Endodermal cell (in vitro differentiated cells): Measurements from ENCODE around the gene TBX1. TPM values are rescaled to one million over a fixed set of nuclear protein-coding genes. Genes with fewer than 3 reads are reported as not detected.

Experiments used
- DNase-seq: peaks from one replicate; pipeline ENCODE4 v3.0.0-alpha.2; 2017
- H3K27ac ChIP-seq: 2 replicates; pipeline ENCODE4 v1.5.1; 2013; ENCODE audit warnings: mild to moderate bottlenecking, low read depth, low read length, moderate library complexity
- H3K27me3 ChIP-seq: 2 replicates; pipeline ENCODE4 v1.6.1; 2013; ENCODE audit warnings: mild to moderate bottlenecking, low read length, moderate library complexity; ENCODE audit not compliant: insufficient read depth, control insufficient read depth, poor library complexity, severe bottlenecking
- H3K36me3 ChIP-seq: 2 replicates; pipeline ENCODE4 v1.7.0; 2013; ENCODE audit warnings: mild to moderate bottlenecking, low read length, moderate library complexity; ENCODE audit not compliant: control insufficient read depth, insufficient read depth
- H3K4me1 ChIP-seq: one replicate; pipeline ENCODE4 v1.7.0; 2013; ENCODE audit warnings: low read length; ENCODE audit not compliant: control insufficient read depth, insufficient read depth
- H3K4me3 ChIP-seq: 2 replicates; pipeline ENCODE4 v1.5.1; 2013; ENCODE audit warnings: mild to moderate bottlenecking, low read length, moderate library complexity
- H3K9ac ChIP-seq: 2 replicates; pipeline ENCODE4 v1.6.1; 2013; ENCODE audit warnings: mild to moderate bottlenecking, low read length, moderate library complexity; ENCODE audit not compliant: poor library complexity, severe bottlenecking; ENCODE audit errors: extremely low read depth
- H3K9me3 ChIP-seq: 2 replicates; pipeline ENCODE4 v1.6.1; 2013; ENCODE audit warnings: mild to moderate bottlenecking, low read length, moderate library complexity; ENCODE audit not compliant: control insufficient read depth
- H3K27ac Mint-ChIP-seq: 2 replicates; pipeline ENCODE4 v1.8.0; 2020; ENCODE audit warnings: mixed read lengths
- H3K27me3 Mint-ChIP-seq: 2 replicates; pipeline ENCODE4 v1.8.0; 2021; ENCODE audit warnings: mild to moderate bottlenecking, mixed read lengths; ENCODE audit not compliant: insufficient read depth
- H3K36me3 Mint-ChIP-seq: 2 replicates; pipeline ENCODE4 v1.8.0; 2020; ENCODE audit warnings: low read depth, mixed read lengths
- H3K4me1 Mint-ChIP-seq: 2 replicates; pipeline ENCODE4 v1.8.0; 2020; ENCODE audit warnings: mixed read lengths
- H3K4me3 Mint-ChIP-seq: 2 replicates; pipeline ENCODE4 v1.8.0; 2020; ENCODE audit warnings: mild to moderate bottlenecking, moderate library complexity, mixed read lengths
- H3K9me3 Mint-ChIP-seq: 2 replicates; pipeline ENCODE4 v1.8.0; 2020; ENCODE audit warnings: mild to moderate bottlenecking, mixed read lengths
- CTCF ChIP-seq: fragments of 200-600 bp; sonication (generic); conservative IDR thresholded peaks from 2 replicates; pipeline ENCODE4 v1.5.0; 2021; ENCODE audit warnings: antibody characterized with exemption, mild to moderate bottlenecking
- WGBS, 2 experiments: methylation state at CpG; one replicate each; pipeline versions ENCODE4 v1.1.5 to v1.1.7; 2013; ENCODE audit warnings: missing lambda C conversion rate in 2 of 2, mixed read lengths in 1 of 2; ENCODE audit not compliant: insufficient coverage in 1 of 2, insufficient read length in 1 of 2; 5-methylcytosine and 5-hydroxymethylcytosine counted together
- total RNA-seq, 2 donors: library from RNA; stranded (reverse); fragmentation: NEBNext Ultra II Directional in 1 of 2; extraction: Animal tissue kit (Norgen Biotek cat#: 25700) in 1 of 2; gene quantifications; 2 replicates in 1 of 2; 3 replicates in 1 of 2; pipeline ENCODE4 v1.2.1, GENCODE V29; 2021

TBX1 gene
- total RNA-seq, 2 donors from 2014 or later = 1.3 TPM; not detected in 1

- 78 to 80% methylated on average over 6 to 13 of the region's 13 CpGs for whole genome bisulfite sequencing, 2 experiments
- no peaks in the 10 kb centered on the region for H3K9me3 Mint-ChIP-seq
- H3K27ac Mint-ChIP-seq = no peak overlapping the region
Measured at GRCh38 chr22:19779685-19780268, 19.2 kb downstream of the TBX1 start.

GRCh38 chr22:19782533-19782932 lies 22.0 kb downstream of the TBX1 start:
- H3K27ac ChIP-seq = no peak overlapping the region
- Mint-ChIP-seq H3K4me1 (no peaks in the 10 kb centered on the region), H3K27me3 (peaks cover 7% of the 10 kb centered on the region), H3K27ac (no peak overlapping the region), H3K9me3 (no peaks in the 10 kb centered on the region), H3K36me3 (no peaks in the 10 kb centered on the region), H3K4me3 (no peak overlapping the region)
- DNase-seq = no peak
- no peak for TF ChIP-seq CTCF
- H3K4me3 ChIP-seq = no peak overlapping the region
- no peak overlapping the region for H3K9ac ChIP-seq
- no peaks in the 10 kb centered on the region for H3K36me3 ChIP-seq
- no peaks in the 10 kb centered on the region for H3K9me3 ChIP-seq
- peaks cover 6% of the 10 kb centered on the region for H3K27me3 ChIP-seq
- no peaks in the 10 kb centered on the region for H3K4me1 ChIP-seq
- 80 to 82% methylated on average over 1 of the region's 1 CpG for WGBS, 2 experiments

More at GRCh38 chr22:19779685-19780268, 19.2 kb downstream of the TBX1 start:
- no peaks in the 10 kb centered on the region for H3K36me3 Mint-ChIP-seq
- Histone ChIP-seq H3K4me3 (no peak overlapping the region), H3K9me3 (no peaks in the 10 kb centered on the region), H3K9ac (no peak overlapping the region), H3K4me1 (no peaks in the 10 kb centered on the region), H3K36me3 (no peaks in the 10 kb centered on the region), H3K27me3 (peaks cover 6% of the 10 kb centered on the region), H3K27ac (no peak overlapping the region)
- no peak overlapping the region for H3K4me3 Mint-ChIP-seq
- H3K4me1 Mint-ChIP-seq = no peaks in the 10 kb centered on the region
- DNase-seq = no peak
- peaks cover 7% of the 10 kb centered on the region for H3K27me3 Mint-ChIP-seq
- no peak for TF ChIP-seq CTCF

- no peak overlapping the region for H3K4me3 Mint-ChIP-seq
- no peak overlapping the region for H3K27ac Mint-ChIP-seq
- no peaks in the 10 kb centered on the region for H3K9me3 Mint-ChIP-seq
- Histone ChIP-seq H3K4me3 (no peak overlapping the region), H3K27ac (no peak overlapping the region), H3K27me3 (peaks cover 5% of the 10 kb centered on the region), H3K36me3 (no peaks in the 10 kb centered on the region), H3K9me3 (no peaks in the 10 kb centered on the region), H3K4me1 (no peaks in the 10 kb centered on the region), H3K9ac (no peak overlapping the region)
- peaks cover 7% of the 10 kb centered on the region for H3K27me3 Mint-ChIP-seq
- H3K4me1 Mint-ChIP-seq = no peaks in the 10 kb centered on the region
- no peaks in the 10 kb centered on the region for H3K36me3 Mint-ChIP-seq
- DNase-seq = no peak
- WGBS, 2 experiments = 87 to 93% methylated on average over 16 to 24 of the region's 24 CpGs
- peak; percentile 23 for TF ChIP-seq CTCF
Measured at GRCh38 chr22:19783586-19784383, 23.2 kb downstream of the TBX1 start.
